Tibial artery (tissue), 4 donors: ENCODE measurements around the gene JTB.
A peak's percentile ranks its signal among the peaks of the same experiment; 100 is the strongest.

Experiments
- DNase-seq, 2 donors: peaks; one replicate each; pipeline ENCODE4 v3.0.0-alpha.2; 2019
- H3K27ac ChIP-seq, 2 donors: fragments of 200-600 bp; sonication (generic) in 1 of 2; 1 replicate in 1 of 2; 2 replicates in 1 of 2; pipeline ENCODE4 v1.5.1; 2018 to 2019; ENCODE audit warnings: mild to moderate bottlenecking in 1 of 2
- H3K27me3 ChIP-seq, 2 donors: fragments of 200-600 bp; sonication (generic) in 1 of 2; one replicate each; pipeline versions ENCODE4 v1.5.1 to v1.6.0; 2016 to 2019
- H3K36me3 ChIP-seq, 3 donors: fragments of 200-600 bp; sonication (generic) in 2 of 3; one replicate each; pipeline ENCODE4 v1.5.1; 2016 to 2019; ENCODE audit warnings: mild to moderate bottlenecking in 2 of 3
- H3K4me1 ChIP-seq, 4 donors: fragments of 200-600 bp; sonication (generic) in 2 of 4; 1 replicate in 3 of 4; 2 replicates in 1 of 4; pipeline ENCODE4 v1.5.1; 2016 to 2019
- H3K4me3 ChIP-seq, 2 donors: fragments of 200-600 bp; sonication (generic) in 1 of 2; 1 replicate in 1 of 2; 2 replicates in 1 of 2; pipeline ENCODE4 v1.5.1; 2018 to 2019; ENCODE audit warnings: mild to moderate bottlenecking in 2 of 2
- H3K9me3 ChIP-seq, 3 donors: fragments of 200-600 bp; sonication (generic) in 1 of 3; one replicate each; pipeline ENCODE4 v1.5.1; 2016 to 2019
- intact Hi-C: fragments of 100-400 bp; cut with DNase I; formaldehyde crosslinking; loops from one replicate; pipeline ENCODE4 v1.15.0; 2023; ENCODE audit warnings: low total_unique reads
- TF ChIP-seq, protein P1 (sequence below), 2 experiments: fragments of 200-600 bp in 1 of 2; fragments of 450-650 bp in 1 of 2; IDR thresholded peaks; one replicate each; pipeline ENCODE4 v1.5.1; 2017 to 2019; ENCODE audit warnings: antibody characterized with exemption in 2 of 2, mild to moderate bottlenecking in 1 of 2, moderate library complexity in 1 of 2

The JTB gene

DNA sequence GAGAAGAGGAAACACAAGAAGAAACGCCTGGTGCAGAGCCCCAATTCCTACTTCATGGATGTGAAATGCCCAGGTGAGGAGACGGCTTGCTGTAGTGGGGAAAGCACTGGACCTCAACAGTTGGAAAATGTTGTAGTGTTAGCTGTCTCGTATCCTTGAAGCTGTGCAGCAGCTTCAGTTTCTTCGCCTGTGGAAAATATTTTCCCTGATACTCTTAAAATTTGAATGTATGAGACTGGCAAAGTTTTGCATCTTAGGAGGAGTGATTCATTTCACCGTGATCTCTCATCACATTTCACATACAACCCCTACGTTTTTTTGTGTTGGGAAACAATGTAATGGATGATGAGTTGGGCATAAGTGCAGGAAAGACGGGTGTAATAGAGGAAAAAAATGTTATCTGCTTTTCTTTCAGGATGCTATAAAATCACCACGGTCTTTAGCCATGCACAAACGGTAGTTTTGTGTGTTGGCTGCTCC, 13.7 kb upstream of the JTB start:
- Histone ChIP-seq H3K36me3 (peaks cover 42 to 52% (median 44%) of the 10 kb centered on the region in 3 donors), H3K4me3 (peak overlapping the region; percentile 72 to 76), H3K9me3 (no peaks in the 10 kb centered on the region), H3K27me3 (no peaks in the 10 kb centered on the region), H3K4me1 (peaks cover 0 to 42% (median 32%) of the 10 kb centered on the region in 4 donors), H3K27ac (peak overlapping the region; percentile 90 to 91)
- TF ChIP-seq, protein P1, sequence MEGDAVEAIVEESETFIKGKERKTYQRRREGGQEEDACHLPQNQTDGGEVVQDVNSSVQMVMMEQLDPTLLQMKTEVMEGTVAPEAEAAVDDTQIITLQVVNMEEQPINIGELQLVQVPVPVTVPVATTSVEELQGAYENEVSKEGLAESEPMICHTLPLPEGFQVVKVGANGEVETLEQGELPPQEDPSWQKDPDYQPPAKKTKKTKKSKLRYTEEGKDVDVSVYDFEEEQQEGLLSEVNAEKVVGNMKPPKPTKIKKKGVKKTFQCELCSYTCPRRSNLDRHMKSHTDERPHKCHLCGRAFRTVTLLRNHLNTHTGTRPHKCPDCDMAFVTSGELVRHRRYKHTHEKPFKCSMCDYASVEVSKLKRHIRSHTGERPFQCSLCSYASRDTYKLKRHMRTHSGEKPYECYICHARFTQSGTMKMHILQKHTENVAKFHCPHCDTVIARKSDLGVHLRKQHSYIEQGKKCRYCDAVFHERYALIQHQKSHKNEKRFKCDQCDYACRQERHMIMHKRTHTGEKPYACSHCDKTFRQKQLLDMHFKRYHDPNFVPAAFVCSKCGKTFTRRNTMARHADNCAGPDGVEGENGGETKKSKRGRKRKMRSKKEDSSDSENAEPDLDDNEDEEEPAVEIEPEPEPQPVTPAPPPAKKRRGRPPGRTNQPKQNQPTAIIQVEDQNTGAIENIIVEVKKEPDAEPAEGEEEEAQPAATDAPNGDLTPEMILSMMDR (IDR thresholded peaks at IDR 0.05): no peak
- intact Hi-C loops: no loop called here
- no peak for DNase-seq

GRCh38 chr1:153990468-153991150, 13.1 kb upstream of the JTB start, which contains the start of gene RPS27:
RPS27 (plus strand) TSS chr1:153990762; CDS start chr1:153990797, 35 bp downstream.
- peak within 1 kb of the TSS; percentile 90 to 91 for H3K27ac ChIP-seq
- TF ChIP-seq, protein P1 (IDR thresholded peaks at IDR 0.05): no peak
- H3K36me3 ChIP-seq: peaks cover 37 to 46% (median 39%) of the 10 kb centered on the region in 3 donors
- DNase-seq: peak; percentile 95
- H3K4me3 ChIP-seq: peak within 1 kb of the TSS; percentile 72 to 76
- H3K4me1 ChIP-seq: peaks cover 0 to 42% (median 32%) of the 10 kb centered on the region in 4 donors
- H3K9me3 ChIP-seq: no peaks in the 10 kb centered on the region
- no peaks in the 10 kb centered on the region for H3K27me3 ChIP-seq
- intact Hi-C loops: no loop called here

GRCh38 chr1:153987621-153988020, 10.1 kb upstream of the JTB start:
- H3K4me3 ChIP-seq: no peak overlapping the region
- H3K27ac ChIP-seq: peak overlapping the region in 1 of 2 donors; percentile 95
- H3K27me3 ChIP-seq: no peaks in the 10 kb centered on the region
- peaks cover 9 to 20% (median 17%) of the 10 kb centered on the region in 3 donors for H3K36me3 ChIP-seq
- no peaks in the 10 kb centered on the region for H3K9me3 ChIP-seq
- DNase-seq: no peak
- intact Hi-C loops: loop anchor here (2.0 to 10.0 kb wide), 3 partner anchors 40 to 313 kb away; partner anchors contain the start of genes DENND4B, ILF2 and NPR1
- TF ChIP-seq, protein P1 (IDR thresholded peaks at IDR 0.05): no peak
- H3K4me1 ChIP-seq: peaks cover 0 to 42% (median 34%) of the 10 kb centered on the region in 4 donors

DNA sequence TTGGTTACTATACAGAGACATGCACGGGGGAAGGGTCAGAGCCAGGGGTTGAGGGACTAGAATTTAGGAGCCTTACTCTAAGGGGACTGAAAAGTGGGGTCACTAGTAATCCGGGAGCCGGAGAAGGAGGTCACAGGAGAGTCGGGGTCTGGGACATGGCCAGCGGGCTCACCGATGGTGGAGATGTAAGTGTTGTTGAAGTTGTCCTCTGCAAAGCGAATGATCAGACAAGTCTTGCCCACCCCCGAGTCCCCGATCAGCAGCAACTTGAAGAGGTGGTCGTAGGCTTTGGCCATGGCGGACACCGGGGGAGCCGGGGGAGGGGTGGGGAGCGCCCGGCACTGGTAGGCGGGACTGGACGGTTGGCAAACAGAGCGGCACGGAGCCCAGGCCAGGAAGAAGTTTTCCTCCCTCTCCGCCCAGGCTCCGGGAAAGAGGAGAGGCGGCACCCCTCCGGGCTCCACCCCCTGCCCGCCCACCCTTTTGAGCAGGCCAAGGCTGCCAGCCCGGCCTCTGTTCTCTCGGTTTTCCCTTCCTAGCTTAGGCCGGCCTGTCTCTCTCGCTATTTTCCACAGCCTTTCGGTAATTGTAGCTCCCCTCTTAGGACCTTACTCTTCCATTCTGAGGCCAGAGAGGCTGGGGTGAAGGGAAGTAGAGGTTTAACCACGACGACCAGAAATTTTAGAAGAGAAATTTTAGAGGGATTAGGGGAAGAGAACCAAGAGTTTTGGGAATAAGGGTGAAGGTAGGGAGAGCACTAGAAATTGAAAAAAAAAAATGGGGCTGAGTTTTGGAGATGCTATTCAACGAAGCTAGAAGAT, 8.7 kb upstream of the JTB start, which contains the start of gene RAB13:
RAB13 (minus strand) TSS at position 399 of the 821 bp plus-strand sequence; CDS start at position 296, 103 bp downstream.
- peaks cover 0 to 29% (median 22%) of the 10 kb centered on the region in 4 donors for H3K4me1 ChIP-seq
- H3K27ac ChIP-seq: peak within 1 kb of the TSS; percentile 76 to 95
- intact Hi-C loops: loop anchor here (5.0 to 10.0 kb wide), 2 partner anchors 39 to 311 kb away; partner anchors contain the start of genes DENND4B, ILF2 and NPR1
- peak within 1 kb of the TSS; percentile 61 to 78 for H3K4me3 ChIP-seq
- TF ChIP-seq, protein P1 (IDR thresholded peaks at IDR 0.05): no peak
- DNase-seq: peak; percentile 88 to 97
- H3K9me3 ChIP-seq: no peaks in the 10 kb centered on the region
- peaks cover 0 to 24% (median 16%) of the 10 kb centered on the region in 3 donors for H3K36me3 ChIP-seq
- H3K27me3 ChIP-seq: no peaks in the 10 kb centered on the region

GRCh38 chr1:153985341-153985912, 8.0 kb upstream of the JTB start:
- H3K4me3 ChIP-seq: peak overlapping the region; percentile 61 to 78
- intact Hi-C loops: loop anchor here (5.0 to 10.0 kb wide), 2 partner anchors 38 to 311 kb away; partner anchors contain the start of genes DENND4B, ILF2 and NPR1
- DNase-seq: peak; percentile 75 to 79

More at GRCh38 chr1:153985341-153985912, 8.0 kb upstream of the JTB start:
- H3K27me3 ChIP-seq: no peaks in the 10 kb centered on the region
- H3K9me3 ChIP-seq: no peaks in the 10 kb centered on the region
- peaks cover 0 to 31% (median 17%) of the 10 kb centered on the region in 3 donors for H3K36me3 ChIP-seq
- peaks cover 0 to 29% (median 22%) of the 10 kb centered on the region in 4 donors for H3K4me1 ChIP-seq
- H3K27ac ChIP-seq: peak overlapping the region; percentile 76 to 95
- TF ChIP-seq, protein P1 (IDR thresholded peaks at IDR 0.05): no peak
